ENCODE results near the gene NFILZ.

DNA sequence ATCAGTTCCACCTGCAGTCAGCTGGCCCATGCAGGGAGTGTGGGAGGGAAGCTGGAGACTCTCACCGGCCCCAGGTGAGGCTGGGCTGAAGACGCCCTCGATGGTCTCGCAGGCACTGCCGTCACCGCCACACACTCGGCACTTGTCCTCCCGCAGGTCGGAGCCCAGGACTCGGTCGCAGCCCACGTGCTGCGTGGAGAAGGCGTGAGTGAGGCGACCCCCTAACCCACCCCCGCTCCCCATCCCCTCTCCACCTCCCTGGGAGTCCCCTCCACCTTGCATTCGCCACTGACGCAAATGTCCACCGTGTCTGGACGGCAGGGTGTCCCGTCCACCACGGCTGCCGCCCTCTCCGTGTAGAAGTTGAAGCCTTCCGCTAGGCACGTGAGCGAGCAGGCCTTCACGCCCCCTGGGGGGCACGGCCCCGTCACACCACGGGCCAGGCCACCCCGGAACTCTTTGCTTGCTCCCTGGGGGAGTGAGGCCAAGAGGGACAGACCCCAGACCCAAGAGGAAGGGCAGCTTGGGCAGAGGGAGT, 41.2 kb upstream of the NFILZ start:
- TF ChIP-seq CTCF (conservative IDR thresholded peaks at IDR 0.05; ENCODE audit: low read length) (no peak), EZH2phosphoT487 (IDR thresholded peaks at IDR 0.05; ENCODE audit: borderline replicate concordance) (no peak)
